ENCODE results near the gene CLCF1. TPM values are rescaled to one million over a fixed set of nuclear protein-coding genes. Genes with fewer than 3 reads are reported as not detected.

CLCF1 gene
- total and polyA plus RNA-seq, 2 experiments from 2014 or later, result 0.16 to 2.4 TPM

- Histone ChIP-seq H3K4me3 (no peak overlapping the region), H3K27ac (no peak overlapping the region), H3K36me3 (peaks cover 20% of the 10 kb centered on the region), H3K4me1 (ENCODE audit: low read depth) (peaks cover 10% of the 10 kb centered on the region), H3K9me3 (ENCODE audit: low read depth) (no peaks in the 10 kb centered on the region), H3K27me3 (no peaks in the 10 kb centered on the region)
- no peak for DNase-seq (ENCODE audit: low read depth in 1 of 2, low spot score in 1 of 2)
- TF ChIP-seq CTCF (IDR thresholded peaks at IDR 0.05; ENCODE audit: low read depth, low read length), result no peak
Measured at GRCh38 chr11:67397986-67398660, 24.7 kb upstream of the CLCF1 start.

- H3K36me3 ChIP-seq, result peaks cover 20% of the 10 kb centered on the region
- TF ChIP-seq CTCF (IDR thresholded peaks at IDR 0.05; ENCODE audit: low read depth, low read length), result no peak
- H3K9me3 ChIP-seq (ENCODE audit: low read depth), result no peaks in the 10 kb centered on the region
- DNase-seq (ENCODE audit: low read depth in 1 of 2, low spot score in 1 of 2), result no peak
- H3K4me3 ChIP-seq, result no peak overlapping the region
- H3K27me3 ChIP-seq, result no peaks in the 10 kb centered on the region
- peaks cover 10% of the 10 kb centered on the region for H3K4me1 ChIP-seq (ENCODE audit: low read depth)
- H3K27ac ChIP-seq, result no peak overlapping the region
Measured at GRCh38 chr11:67397536-67397935, 24.1 kb upstream of the CLCF1 start.

- H3K36me3 ChIP-seq, result peaks cover 20% of the 10 kb centered on the region
- H3K27me3 ChIP-seq, result no peaks in the 10 kb centered on the region
- no peak for TF ChIP-seq CTCF (IDR thresholded peaks at IDR 0.05; ENCODE audit: low read depth, low read length)
- H3K4me1 ChIP-seq (ENCODE audit: low read depth), result peaks cover 5% of the 10 kb centered on the region
- no peak overlapping the region for H3K4me3 ChIP-seq
- no peak for DNase-seq (ENCODE audit: low read depth in 1 of 2, low spot score in 1 of 2)
- no peak overlapping the region for H3K27ac ChIP-seq
- H3K9me3 ChIP-seq (ENCODE audit: low read depth), result no peaks in the 10 kb centered on the region
Measured at GRCh38 chr11:67396587-67397389, 23.4 kb upstream of the CLCF1 start.

- no peak overlapping the region for H3K27ac ChIP-seq
- H3K4me3 ChIP-seq, result no peak overlapping the region
- H3K36me3 ChIP-seq, result peaks cover 20% of the 10 kb centered on the region
- H3K9me3 ChIP-seq (ENCODE audit: low read depth), result no peaks in the 10 kb centered on the region
- no peak for DNase-seq (ENCODE audit: low read depth in 1 of 2, low spot score in 1 of 2)
- H3K4me1 ChIP-seq (ENCODE audit: low read depth), result peaks cover 5% of the 10 kb centered on the region
- H3K27me3 ChIP-seq, result no peaks in the 10 kb centered on the region
- no peak for TF ChIP-seq CTCF (IDR thresholded peaks at IDR 0.05; ENCODE audit: low read depth, low read length)
Measured at GRCh38 chr11:67396259-67396581, 22.8 kb upstream of the CLCF1 start.

GRCh38 chr11:67395555-67396258, 22.3 kb upstream of the CLCF1 start:
- no peak for TF ChIP-seq CTCF (IDR thresholded peaks at IDR 0.05; ENCODE audit: low read depth, low read length)
- no peaks in the 10 kb centered on the region for H3K9me3 ChIP-seq (ENCODE audit: low read depth)
- peaks cover 20% of the 10 kb centered on the region for H3K36me3 ChIP-seq
- H3K4me1 ChIP-seq (ENCODE audit: low read depth), result peaks cover 8% of the 10 kb centered on the region
- H3K27me3 ChIP-seq, result no peaks in the 10 kb centered on the region
- H3K27ac ChIP-seq, result no peak overlapping the region
- no peak for DNase-seq (ENCODE audit: low read depth in 1 of 2, low spot score in 1 of 2)
- no peak overlapping the region for H3K4me3 ChIP-seq

Measured in cardiac muscle cell (in vitro differentiated cells and primary cell).